HEK293 (cell line): ENCODE data around the gene DPT.

Experiments
- CTCF ChIA-PET: fragments of 350-600 bp; formaldehyde crosslinking; extraction: SDS; loops from one replicate; lab custom pipeline; 2021; ENCODE audit warnings: antibody characterized with exemption; lab: Yijun Ruan, JAX
- POLR2A ChIA-PET: fragments of 300-600 bp; formaldehyde crosslinking; extraction: SDS; loops from one replicate; lab custom pipeline; 2020; ENCODE audit warnings: antibody characterized with exemption, inconsistent platforms; lab: Yijun Ruan, JAX
- H3K27ac ChIP-seq: fragments of 200-500 bp; sonication (Bioruptor generic); 2 replicates; pipeline ENCODE4 v1.5.1; 2014; ENCODE audit warnings: low read depth, low read length, control low read depth, inconsistent platforms; ENCODE audit errors: extremely low read depth
- H3K36me3 ChIP-seq, 2 experiments: fragments of 200-500 bp in 1 of 2; sonication (Bioruptor generic) in 1 of 2; 1 replicate in 1 of 2; 2 replicates in 1 of 2; pipeline ENCODE4 v1.5.1; 2014 to 2017; ENCODE audit warnings: inconsistent platforms in 2 of 2, low read length in 2 of 2; ENCODE audit not compliant: control insufficient read depth in 2 of 2, insufficient read depth in 1 of 2
- H3K4me1 ChIP-seq: fragments of 200-500 bp; sonication (Bioruptor generic); 2 replicates; pipeline ENCODE4 v1.5.1; 2014; ENCODE audit warnings: mild to moderate bottlenecking, low read length, inconsistent platforms; ENCODE audit not compliant: control insufficient read depth, insufficient read depth
- H3K4me3 ChIP-seq: 2 replicates; pipeline ENCODE4 v1.5.1; 2011; ENCODE audit warnings: low read depth, mild to moderate bottlenecking, control low read depth, low read length, moderate library complexity
- H3K9me3 ChIP-seq: fragments of 200-500 bp; sonication (Bioruptor generic); 2 replicates; pipeline ENCODE4 v1.5.1; 2014; ENCODE audit warnings: low read depth, low read length, inconsistent platforms; ENCODE audit not compliant: control insufficient read depth, insufficient read depth
- CTCF ChIP-seq: fragments of 450-650 bp; formaldehyde crosslinking; IDR thresholded peaks from 2 replicates; pipeline ENCODE4 v1.5.1; 2016; ENCODE audit warnings: missing biosample characterization, missing genetic modification characterization
- GLI2 ChIP-seq: fragments of 450-650 bp; formaldehyde crosslinking; IDR thresholded peaks from 2 replicates; pipeline ENCODE4; 2017; ENCODE audit warnings: missing biosample characterization, missing genetic modification characterization, low read depth, borderline replicate concordance
- MZF1 ChIP-seq: fragments of 450-650 bp; formaldehyde crosslinking; IDR thresholded peaks from 2 replicates; pipeline ENCODE4 v1.5.1; 2017; ENCODE audit warnings: missing biosample characterization, missing genetic modification characterization, borderline replicate concordance
- TSHZ1 ChIP-seq: fragments of 450-650 bp; formaldehyde crosslinking; IDR thresholded peaks from 2 replicates; pipeline ENCODE4 v1.5.1; 2016; ENCODE audit warnings: missing biosample characterization, missing genetic modification characterization, borderline replicate concordance
- ZBTB7A ChIP-seq: fragments of 450-650 bp; formaldehyde crosslinking; IDR thresholded peaks from 2 replicates; pipeline ENCODE4 v1.5.1; 2016; ENCODE audit warnings: low read depth, missing biosample characterization, missing genetic modification characterization
- ZNF112 ChIP-seq: fragments of 450-650 bp; formaldehyde crosslinking; IDR thresholded peaks from 2 replicates; pipeline ENCODE4 v1.5.0; 2017; ENCODE audit warnings: missing biosample characterization, missing genetic modification characterization
- ZNF777 ChIP-seq: fragments of 450-650 bp; formaldehyde crosslinking; IDR thresholded peaks from 2 replicates; pipeline ENCODE4 v1.5.1; 2017; ENCODE audit warnings: missing biosample characterization, missing genetic modification characterization, borderline replicate concordance
- ZNF785 ChIP-seq: fragments of 450-650 bp; formaldehyde crosslinking; IDR thresholded peaks from 2 replicates; pipeline ENCODE4 v1.5.1; 2016; ENCODE audit warnings: missing biosample characterization, missing genetic modification characterization
- ZSCAN18 ChIP-seq: fragments of 450-650 bp; formaldehyde crosslinking; IDR thresholded peaks from 2 replicates; pipeline ENCODE4 v1.5.1; 2016; ENCODE audit warnings: missing biosample characterization, missing genetic modification characterization
- TF ChIP-seq, protein P1 (sequence below): fragments of 450-650 bp; formaldehyde crosslinking; IDR thresholded peaks from 2 replicates; pipeline ENCODE4 v1.5.1; 2016; ENCODE audit warnings: missing biosample characterization, missing genetic modification characterization
- TF ChIP-seq, protein P2 (sequence below): fragments of 450-650 bp; formaldehyde crosslinking; IDR thresholded peaks from 2 replicates; pipeline ENCODE4 v1.5.1; 2016; ENCODE audit warnings: missing biosample characterization, missing genetic modification characterization
- TF ChIP-seq, protein P3 (sequence below): fragments of 450-650 bp; formaldehyde crosslinking; IDR thresholded peaks from 2 replicates; pipeline ENCODE4 v1.5.1; 2017; ENCODE audit warnings: missing biosample characterization, missing genetic modification characterization

Gene DPT

GRCh38 chr1:168734271-168734670 lies 5.3 kb upstream of the DPT start (continued):
- TF ChIP-seq TSHZ1 (tag by site-specific recombination) = no peak
- TF ChIP-seq GLI2 = no peak

DNA sequence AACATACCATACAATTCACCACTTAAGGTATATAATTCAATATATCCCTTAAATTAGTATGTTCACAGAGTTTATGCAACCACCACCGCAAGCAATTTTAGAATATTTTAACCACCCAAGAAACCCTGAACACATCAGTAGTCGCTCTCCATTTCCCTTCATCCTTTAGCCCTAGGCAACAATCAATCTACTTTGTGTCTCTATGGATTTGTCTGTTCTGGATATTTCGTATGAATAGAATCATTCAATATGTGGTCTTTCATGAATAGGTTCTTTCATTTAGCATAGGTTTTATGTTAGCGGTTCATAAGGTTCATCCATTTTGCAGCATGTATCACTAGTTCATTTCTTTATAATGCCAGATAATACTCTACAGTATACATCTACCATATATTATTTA lies 4.2 kb upstream of the DPT start:
- Histone ChIP-seq H3K27ac (no peak overlapping the region), H3K9me3 (no peaks in the 10 kb centered on the region), H3K4me3 (no peak overlapping the region), H3K36me3 (no peaks in the 10 kb centered on the region), H3K4me1 (no peaks in the 10 kb centered on the region)
- TF ChIP-seq, protein P1, sequence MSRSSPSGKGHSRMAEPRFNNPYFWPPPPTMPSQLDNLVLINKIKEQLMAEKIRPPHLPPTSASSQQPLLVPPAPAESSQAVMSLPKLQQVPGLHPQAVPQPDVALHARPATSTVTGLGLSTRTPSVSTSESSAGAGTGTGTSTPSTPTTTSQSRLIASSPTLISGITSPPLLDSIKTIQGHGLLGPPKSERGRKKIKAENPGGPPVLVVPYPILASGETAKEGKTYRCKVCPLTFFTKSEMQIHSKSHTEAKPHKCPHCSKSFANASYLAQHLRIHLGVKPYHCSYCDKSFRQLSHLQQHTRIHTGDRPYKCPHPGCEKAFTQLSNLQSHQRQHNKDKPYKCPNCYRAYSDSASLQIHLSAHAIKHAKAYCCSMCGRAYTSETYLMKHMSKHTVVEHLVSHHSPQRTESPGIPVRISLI (tag by site-specific recombination) = no peak
- TF ChIP-seq ZBTB7A = no peak
- TF ChIP-seq, protein P2, sequence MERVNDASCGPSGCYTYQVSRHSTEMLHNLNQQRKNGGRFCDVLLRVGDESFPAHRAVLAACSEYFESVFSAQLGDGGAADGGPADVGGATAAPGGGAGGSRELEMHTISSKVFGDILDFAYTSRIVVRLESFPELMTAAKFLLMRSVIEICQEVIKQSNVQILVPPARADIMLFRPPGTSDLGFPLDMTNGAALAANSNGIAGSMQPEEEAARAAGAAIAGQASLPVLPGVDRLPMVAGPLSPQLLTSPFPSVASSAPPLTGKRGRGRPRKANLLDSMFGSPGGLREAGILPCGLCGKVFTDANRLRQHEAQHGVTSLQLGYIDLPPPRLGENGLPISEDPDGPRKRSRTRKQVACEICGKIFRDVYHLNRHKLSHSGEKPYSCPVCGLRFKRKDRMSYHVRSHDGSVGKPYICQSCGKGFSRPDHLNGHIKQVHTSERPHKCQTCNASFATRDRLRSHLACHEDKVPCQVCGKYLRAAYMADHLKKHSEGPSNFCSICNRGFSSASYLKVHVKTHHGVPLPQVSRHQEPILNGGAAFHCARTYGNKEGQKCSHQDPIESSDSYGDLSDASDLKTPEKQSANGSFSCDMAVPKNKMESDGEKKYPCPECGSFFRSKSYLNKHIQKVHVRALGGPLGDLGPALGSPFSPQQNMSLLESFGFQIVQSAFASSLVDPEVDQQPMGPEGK (tag by site-specific recombination) = no peak
- no peak for TF ChIP-seq ZNF777 (tag by site-specific recombination)
- no peak for TF ChIP-seq ZSCAN18 (tag by site-specific recombination)
- TF ChIP-seq ZNF785 (tag by site-specific recombination) = no peak
- TF ChIP-seq MZF1 (tag by site-specific recombination) = no peak
- TF ChIP-seq ZNF112 (tag by site-specific recombination) = no peak
- TF ChIP-seq, protein P3, sequence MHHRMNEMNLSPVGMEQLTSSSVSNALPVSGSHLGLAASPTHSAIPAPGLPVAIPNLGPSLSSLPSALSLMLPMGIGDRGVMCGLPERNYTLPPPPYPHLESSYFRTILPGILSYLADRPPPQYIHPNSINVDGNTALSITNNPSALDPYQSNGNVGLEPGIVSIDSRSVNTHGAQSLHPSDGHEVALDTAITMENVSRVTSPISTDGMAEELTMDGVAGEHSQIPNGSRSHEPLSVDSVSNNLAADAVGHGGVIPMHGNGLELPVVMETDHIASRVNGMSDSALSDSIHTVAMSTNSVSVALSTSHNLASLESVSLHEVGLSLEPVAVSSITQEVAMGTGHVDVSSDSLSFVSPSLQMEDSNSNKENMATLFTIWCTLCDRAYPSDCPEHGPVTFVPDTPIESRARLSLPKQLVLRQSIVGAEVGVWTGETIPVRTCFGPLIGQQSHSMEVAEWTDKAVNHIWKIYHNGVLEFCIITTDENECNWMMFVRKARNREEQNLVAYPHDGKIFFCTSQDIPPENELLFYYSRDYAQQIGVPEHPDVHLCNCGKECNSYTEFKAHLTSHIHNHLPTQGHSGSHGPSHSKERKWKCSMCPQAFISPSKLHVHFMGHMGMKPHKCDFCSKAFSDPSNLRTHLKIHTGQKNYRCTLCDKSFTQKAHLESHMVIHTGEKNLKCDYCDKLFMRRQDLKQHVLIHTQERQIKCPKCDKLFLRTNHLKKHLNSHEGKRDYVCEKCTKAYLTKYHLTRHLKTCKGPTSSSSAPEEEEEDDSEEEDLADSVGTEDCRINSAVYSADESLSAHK (tag by site-specific recombination) = no peak
- no peak for TF ChIP-seq CTCF (tag by site-specific recombination)
- ChIA-PET POLR2A (no interaction called here), CTCF (interaction anchor here (0.8 to 1.4 kb wide), 2 partner anchors 9 to 615 kb away, joined by 3 to 4 read pairs; no protein-coding TSS in a partner anchor)
